ENCODE results near the gene PTDSS2. TPM values are rescaled to one million over a fixed set of nuclear protein-coding genes. Genes with fewer than 3 reads are reported as not detected.

PTDSS2 gene
- total and polyA plus RNA-seq, 9 of the 15 experiments (the other 6 are each of a cell fraction or from before 2014, with no cell fraction given), result 0.45 to 53.9 (median 17.2) TPM

GRCh38 chr11:449889-450808, at the start of gene PTDSS2 (continued):
- TF ChIP-seq, protein P1, sequence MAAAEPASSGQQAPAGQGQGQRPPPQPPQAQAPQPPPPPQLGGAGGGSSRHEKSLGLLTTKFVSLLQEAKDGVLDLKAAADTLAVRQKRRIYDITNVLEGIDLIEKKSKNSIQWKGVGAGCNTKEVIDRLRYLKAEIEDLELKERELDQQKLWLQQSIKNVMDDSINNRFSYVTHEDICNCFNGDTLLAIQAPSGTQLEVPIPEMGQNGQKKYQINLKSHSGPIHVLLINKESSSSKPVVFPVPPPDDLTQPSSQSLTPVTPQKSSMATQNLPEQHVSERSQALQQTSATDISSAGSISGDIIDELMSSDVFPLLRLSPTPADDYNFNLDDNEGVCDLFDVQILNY (CRISPR knock-in tag; IDR thresholded peaks at IDR 0.05), result no peak
- peak; percentile 63 for TF ChIP-seq L3MBTL2 (IDR thresholded peaks at IDR 0.05)
- TF ChIP-seq CREM (IDR thresholded peaks at IDR 0.05; ENCODE audit: low read depth), result peak; percentile 96
- no peak for TF ChIP-seq MYNN (IDR thresholded peaks at IDR 0.05)
- TF ChIP-seq MYNN (CRISPR knock-in tag; IDR thresholded peaks at IDR 0.05), result no peak
- peak in 1 of 2 experiments; percentile 75; a peak in 2 of 4 replicates for TF ChIP-seq RCOR1 (IDR thresholded peaks at IDR 0.05; ENCODE audit: borderline replicate concordance in 1 of 2, low read depth in 2 of 2, low read length in 2 of 2)
- no peak for TF ChIP-seq ELK3 (CRISPR knock-in tag; IDR thresholded peaks at IDR 0.05)
- TF ChIP-seq BRD4 (IDR thresholded peaks at IDR 0.05), result no peak
- no peak for TF ChIP-seq ZNF146 (CRISPR knock-in tag; IDR thresholded peaks at IDR 0.05; ENCODE audit: unreplicated experiment)
- TF ChIP-seq KAT8 (IDR thresholded peaks at IDR 0.05; ENCODE audit: low read depth), result no peak
- TF ChIP-seq, protein P2, sequence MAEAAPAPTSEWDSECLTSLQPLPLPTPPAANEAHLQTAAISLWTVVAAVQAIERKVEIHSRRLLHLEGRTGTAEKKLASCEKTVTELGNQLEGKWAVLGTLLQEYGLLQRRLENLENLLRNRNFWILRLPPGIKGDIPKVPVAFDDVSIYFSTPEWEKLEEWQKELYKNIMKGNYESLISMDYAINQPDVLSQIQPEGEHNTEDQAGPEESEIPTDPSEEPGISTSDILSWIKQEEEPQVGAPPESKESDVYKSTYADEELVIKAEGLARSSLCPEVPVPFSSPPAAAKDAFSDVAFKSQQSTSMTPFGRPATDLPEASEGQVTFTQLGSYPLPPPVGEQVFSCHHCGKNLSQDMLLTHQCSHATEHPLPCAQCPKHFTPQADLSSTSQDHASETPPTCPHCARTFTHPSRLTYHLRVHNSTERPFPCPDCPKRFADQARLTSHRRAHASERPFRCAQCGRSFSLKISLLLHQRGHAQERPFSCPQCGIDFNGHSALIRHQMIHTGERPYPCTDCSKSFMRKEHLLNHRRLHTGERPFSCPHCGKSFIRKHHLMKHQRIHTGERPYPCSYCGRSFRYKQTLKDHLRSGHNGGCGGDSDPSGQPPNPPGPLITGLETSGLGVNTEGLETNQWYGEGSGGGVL (CRISPR knock-in tag; IDR thresholded peaks at IDR 0.05), result no peak
- TF ChIP-seq, protein P3, sequence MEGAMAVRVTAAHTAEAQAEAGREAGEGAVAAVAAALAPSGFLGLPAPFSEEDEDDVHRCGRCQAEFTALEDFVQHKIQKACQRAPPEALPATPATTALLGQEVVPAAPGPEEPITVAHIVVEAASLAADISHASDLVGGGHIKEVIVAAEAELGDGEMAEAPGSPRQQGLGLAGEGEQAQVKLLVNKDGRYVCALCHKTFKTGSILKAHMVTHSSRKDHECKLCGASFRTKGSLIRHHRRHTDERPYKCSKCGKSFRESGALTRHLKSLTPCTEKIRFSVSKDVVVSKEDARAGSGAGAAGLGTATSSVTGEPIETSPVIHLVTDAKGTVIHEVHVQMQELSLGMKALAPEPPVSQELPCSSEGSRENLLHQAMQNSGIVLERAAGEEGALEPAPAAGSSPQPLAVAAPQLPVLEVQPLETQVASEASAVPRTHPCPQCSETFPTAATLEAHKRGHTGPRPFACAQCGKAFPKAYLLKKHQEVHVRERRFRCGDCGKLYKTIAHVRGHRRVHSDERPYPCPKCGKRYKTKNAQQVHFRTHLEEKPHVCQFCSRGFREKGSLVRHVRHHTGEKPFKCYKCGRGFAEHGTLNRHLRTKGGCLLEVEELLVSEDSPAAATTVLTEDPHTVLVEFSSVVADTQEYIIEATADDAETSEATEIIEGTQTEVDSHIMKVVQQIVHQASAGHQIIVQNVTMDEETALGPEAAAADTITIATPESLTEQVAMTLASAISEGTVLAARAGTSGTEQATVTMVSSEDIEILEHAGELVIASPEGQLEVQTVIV (CRISPR knock-in tag; IDR thresholded peaks at IDR 0.05; ENCODE audit: borderline replicate concordance), result peak; percentile 8; the same call in 1 of the 2 replicates
- TF ChIP-seq ETV6 (IDR thresholded peaks at IDR 0.05; ENCODE audit: borderline replicate concordance in 1 of 2, low read depth in 2 of 2, low read length in 1 of 2), result no peak
- TF ChIP-seq ETV6 (CRISPR knock-in tag; IDR thresholded peaks at IDR 0.05; ENCODE audit: borderline replicate concordance), result no peak
- TF ChIP-seq ZNF589 (CRISPR knock-in tag; IDR thresholded peaks at IDR 0.05; ENCODE audit: low read depth), result 0 out of 2 replicates have a peak, but pooled peaks have one; percentile 40
- TF ChIP-seq, protein P4, sequence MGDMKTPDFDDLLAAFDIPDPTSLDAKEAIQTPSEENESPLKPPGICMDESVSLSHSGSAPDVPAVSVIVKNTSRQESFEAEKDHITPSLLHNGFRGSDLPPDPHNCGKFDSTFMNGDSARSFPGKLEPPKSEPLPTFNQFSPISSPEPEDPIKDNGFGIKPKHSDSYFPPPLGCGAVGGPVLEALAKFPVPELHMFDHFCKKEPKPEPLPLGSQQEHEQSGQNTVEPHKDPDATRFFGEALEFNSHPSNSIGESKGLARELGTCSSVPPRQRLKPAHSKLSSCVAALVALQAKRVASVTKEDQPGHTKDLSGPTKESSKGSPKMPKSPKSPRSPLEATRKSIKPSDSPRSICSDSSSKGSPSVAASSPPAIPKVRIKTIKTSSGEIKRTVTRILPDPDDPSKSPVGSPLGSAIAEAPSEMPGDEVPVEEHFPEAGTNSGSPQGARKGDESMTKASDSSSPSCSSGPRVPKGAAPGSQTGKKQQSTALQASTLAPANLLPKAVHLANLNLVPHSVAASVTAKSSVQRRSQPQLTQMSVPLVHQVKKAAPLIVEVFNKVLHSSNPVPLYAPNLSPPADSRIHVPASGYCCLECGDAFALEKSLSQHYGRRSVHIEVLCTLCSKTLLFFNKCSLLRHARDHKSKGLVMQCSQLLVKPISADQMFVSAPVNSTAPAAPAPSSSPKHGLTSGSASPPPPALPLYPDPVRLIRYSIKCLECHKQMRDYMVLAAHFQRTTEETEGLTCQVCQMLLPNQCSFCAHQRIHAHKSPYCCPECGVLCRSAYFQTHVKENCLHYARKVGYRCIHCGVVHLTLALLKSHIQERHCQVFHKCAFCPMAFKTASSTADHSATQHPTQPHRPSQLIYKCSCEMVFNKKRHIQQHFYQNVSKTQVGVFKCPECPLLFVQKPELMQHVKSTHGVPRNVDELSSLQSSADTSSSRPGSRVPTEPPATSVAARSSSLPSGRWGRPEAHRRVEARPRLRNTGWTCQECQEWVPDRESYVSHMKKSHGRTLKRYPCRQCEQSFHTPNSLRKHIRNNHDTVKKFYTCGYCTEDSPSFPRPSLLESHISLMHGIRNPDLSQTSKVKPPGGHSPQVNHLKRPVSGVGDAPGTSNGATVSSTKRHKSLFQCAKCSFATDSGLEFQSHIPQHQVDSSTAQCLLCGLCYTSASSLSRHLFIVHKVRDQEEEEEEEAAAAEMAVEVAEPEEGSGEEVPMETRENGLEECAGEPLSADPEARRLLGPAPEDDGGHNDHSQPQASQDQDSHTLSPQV (IDR thresholded peaks at IDR 0.05), result peak; percentile 94
